ENCODE data around the gene CHN2.
"Not testable (repeated sequence)": the region's sequence is repeated elsewhere in the genome, so short reads cannot be mapped to it uniquely, and the experiment has no call there.

Gene CHN2

DNA sequence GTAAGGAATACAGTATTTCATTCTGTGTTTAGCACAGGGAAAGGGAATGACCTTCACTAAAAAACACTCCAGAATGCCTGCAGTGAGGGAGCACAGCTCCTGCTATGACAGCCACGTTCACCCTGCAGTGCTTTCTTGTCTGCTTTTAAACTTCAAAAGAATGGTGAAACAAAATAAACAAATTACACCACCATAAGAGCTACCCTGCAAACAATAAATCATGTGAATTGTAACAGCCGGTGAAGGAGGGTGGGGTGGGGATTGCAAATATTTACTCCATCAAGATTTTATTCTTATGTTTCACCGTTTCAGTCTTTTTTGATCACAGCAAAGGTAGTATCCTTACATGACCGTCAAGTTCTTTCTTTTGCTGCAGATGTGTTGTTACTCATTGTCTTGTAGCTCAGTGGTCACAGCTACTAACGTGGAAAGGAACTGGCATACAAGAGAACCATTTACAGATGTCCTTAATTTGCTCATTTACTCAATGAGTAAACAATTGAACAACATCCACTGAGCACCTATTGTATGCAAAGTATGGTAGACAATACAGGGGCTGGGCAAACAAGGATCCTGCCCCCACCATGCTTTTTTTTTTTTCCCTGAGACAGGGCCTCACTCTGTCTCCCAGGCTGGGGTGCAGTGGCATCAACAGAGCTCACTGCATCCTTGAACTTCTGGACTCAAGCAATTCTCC, 4.1 kb upstream of the CHN2 start:
- DNase-seq: peak; percentile 75

DNA sequence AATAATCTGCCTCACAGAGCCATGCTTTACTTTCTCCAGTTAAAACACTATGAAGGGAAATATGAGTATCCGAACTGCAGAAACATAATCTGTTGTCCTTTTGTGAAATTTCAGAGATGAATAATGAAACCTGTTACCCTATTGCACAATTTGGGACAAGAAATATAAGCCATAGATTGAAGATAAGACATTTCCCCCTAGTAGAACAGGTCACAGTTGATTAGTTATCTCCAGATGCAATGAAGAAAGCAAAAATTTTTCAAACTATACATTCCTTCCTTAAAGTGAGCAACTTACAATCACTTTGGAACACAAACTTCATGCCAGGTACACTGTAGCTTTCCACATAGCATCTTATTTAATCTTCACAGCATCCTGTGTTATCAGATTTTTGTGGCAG, 2.3 kb upstream of the CHN2 start:
- no peak for DNase-seq

- no peak for DNase-seq
These were observed 1.8 kb upstream of the CHN2 start for GRCh38 chr7:29192811-29193210.

GRCh38 chr7:29193316-29194205, 1.0 kb upstream of the CHN2 start:
- no peak for DNase-seq

DNA sequence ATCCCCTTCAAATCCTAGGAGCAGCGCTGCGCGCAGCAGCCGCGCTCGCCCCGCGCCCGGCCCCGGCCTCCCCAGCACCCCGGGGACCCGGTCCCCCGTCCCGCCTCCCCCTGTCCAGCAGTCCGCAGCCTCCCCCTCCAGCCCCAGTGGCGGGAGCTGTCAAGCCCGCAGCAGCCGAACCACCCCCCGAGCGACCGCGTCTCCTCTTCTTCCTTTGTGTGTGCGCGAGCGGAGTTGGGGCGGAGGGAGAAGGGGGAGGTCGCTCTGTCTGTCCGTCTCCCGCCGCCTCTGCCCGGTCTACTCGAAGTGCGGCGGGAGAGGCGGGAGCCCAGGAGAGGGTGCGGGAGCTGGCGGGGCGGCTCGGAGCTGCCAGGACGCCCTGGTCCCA, 375 bp upstream of the CHN2 start:
- DNase-seq: no peak

GRCh38 chr7:29196191-29196590, 1.6 kb downstream of the CHN2 start:
- DNase-seq: no peak

GRCh38 chr7:29196971-29197595, 2.5 kb downstream of the CHN2 start:
- no peak for DNase-seq

DNA sequence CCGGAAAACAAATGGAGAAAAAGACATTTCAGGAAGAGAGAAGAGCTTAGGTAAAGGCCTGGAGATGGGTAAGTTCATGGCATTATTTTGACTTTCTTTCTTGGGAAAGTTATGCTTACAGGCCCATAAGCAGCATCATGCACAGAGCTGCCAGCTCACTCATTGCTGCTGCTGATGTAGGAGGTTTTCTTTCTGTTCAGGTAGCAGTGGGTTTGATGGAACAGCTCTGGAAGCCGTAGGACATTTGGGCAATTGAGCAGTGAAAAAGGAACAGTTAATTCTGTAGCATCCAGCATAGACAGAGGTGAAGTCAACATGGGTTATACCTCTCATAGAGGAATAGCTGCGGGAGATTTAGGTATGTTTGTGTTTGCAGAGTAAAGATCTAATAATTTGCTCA, 3.3 kb downstream of the CHN2 start:
- DNase-seq: no peak

- DNase-seq: no peak
These were observed 5.2 kb downstream of the CHN2 start for GRCh38 chr7:29199776-29200175.

- no peak for DNase-seq
These were observed 8.1 kb downstream of the CHN2 start for GRCh38 chr7:29202651-29203069.

DNA sequence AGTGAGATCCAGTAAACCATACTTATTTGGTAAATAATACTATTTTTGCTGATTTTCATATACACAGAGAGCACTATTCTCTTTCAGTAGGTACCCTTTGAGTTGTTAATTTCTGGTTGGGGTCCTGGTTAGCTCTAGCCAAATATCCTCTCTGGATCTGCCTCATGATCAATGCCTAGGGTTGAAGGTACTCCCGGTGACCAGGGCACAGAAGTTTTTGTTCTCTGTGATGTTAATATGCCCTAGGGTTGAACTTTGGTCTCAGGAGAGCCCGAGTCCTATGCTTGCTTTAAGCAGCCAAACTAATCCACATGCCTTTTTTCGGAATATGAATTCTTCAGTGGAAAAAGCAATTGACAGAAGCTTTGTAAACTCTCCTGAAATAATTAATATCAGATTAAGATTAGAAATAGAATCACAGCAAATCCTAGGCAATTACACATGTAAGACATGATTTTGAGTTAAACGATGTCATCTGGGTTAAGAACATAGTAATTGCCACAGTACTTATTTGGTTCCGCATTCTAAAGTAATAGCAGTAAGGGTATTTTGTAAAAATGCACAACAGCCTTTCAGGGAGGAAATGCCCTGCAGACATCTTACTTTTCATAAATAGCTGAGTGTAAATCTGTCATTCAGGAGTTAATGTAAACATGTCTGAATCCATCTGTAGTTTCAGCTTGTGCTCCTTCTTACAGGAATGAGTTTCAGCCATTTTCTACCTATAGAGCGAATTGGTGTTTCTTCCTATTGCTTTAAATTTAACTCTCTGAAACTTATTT, 10.1 kb downstream of the CHN2 start:
- DNase-seq: no peak

- no peak for DNase-seq
These were observed 12.7 kb downstream of the CHN2 start for GRCh38 chr7:29207162-29207801.

DNA sequence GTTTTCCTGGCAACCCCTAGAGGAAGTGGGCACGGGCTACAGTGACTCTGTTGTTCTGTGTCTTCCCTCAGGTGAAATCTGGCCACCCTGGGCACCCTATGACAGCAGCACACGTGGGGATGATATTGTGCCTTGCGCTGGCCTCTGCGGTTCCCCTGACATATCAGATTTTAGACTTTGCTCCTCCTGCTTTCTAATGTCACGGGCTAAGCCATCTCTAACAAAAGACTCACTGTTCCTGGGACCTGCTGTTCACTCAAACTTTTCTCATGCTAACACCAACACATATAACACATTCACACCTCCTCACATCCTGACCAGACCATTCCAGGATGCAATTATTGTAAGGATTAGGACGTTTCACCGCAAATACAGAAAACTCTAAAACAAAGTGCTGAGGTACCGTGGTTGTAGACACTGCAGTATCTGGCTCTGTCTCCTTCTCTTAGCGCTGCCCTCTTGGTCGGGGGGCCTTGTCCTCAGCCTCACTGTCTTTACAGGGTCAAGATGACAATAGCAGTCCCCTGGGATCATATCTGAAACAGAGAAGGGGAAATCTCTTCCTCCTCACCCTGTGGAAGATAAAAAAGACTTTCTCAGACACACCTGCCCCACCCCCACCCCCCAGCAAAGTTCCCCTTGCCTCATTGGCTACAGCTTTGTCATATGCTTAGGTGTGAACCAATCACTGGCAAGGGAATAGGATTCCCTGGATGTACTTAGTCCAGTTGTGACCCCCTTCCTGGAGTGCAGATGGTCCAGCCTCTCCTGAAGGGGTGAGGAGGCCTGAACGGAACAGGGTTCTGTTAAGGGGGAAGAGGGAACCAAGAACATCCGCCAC, 14.1 kb downstream of the CHN2 start:
- no peak for DNase-seq

- DNase-seq: no peak
These were observed 15.2 kb downstream of the CHN2 start for GRCh38 chr7:29209745-29210144.

DNA sequence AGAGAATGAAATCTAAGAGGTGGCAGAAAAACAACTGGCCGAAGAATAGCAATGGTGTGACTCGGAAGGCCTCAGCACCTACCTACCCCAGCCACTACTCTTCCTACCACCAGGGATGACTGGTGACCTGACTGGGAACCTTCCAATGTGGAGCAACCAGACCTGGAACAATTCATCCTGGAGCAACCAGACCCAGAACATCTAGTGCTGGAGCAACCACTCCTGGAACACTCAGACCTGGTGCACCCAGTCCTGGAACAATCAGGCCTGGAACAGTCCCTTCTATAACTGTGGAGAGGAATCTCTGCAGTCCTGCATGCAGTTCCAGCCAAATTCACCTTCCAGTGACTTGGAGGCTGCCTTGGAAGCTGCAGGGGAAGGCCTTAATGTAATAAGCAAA, 18.2 kb downstream of the CHN2 start:
- not testable (repeated sequence) for DNase-seq

DNA sequence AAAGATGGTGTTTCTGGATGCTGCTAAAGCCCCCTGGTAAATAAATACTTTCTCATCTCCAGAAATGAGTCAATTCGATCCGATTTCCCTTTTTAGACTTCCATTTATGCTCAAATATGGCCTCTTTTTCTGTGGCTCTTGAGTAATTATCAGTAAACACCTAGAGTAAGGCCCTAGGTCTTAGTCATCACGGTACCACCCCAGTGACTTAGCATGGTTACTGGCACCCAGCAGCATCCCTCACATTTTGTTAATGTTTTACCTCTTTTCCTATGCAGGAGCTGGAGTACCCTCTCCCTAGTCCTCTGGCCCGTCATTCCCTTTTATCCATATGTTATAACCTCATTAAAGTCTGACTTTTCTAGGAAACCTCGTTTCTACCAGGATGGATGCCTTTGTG, 19.5 kb downstream of the CHN2 start:
- DNase-seq: no peak

- DNase-seq: no peak
These were observed 20.2 kb downstream of the CHN2 start for GRCh38 chr7:29214816-29215215.

DNA sequence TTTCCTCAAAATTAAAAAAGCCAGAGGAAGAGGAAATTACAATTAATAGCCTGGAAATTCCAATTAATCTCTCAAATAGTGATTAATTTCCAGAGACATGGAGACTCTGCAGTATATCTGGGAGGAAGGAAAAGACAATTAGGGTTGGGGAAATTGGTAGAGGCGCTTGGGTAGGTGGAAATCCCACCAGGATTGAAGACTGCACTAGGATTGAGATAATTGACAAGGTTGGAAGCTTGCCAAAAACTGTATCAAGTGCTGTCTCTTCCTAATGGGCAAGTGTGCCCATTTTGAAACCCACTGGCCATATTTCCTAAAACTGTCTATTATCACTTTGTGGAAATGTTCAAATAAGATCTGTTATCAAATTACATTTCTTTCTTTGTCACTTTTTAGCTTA, 21.6 kb downstream of the CHN2 start:
- DNase-seq: no peak

DNA sequence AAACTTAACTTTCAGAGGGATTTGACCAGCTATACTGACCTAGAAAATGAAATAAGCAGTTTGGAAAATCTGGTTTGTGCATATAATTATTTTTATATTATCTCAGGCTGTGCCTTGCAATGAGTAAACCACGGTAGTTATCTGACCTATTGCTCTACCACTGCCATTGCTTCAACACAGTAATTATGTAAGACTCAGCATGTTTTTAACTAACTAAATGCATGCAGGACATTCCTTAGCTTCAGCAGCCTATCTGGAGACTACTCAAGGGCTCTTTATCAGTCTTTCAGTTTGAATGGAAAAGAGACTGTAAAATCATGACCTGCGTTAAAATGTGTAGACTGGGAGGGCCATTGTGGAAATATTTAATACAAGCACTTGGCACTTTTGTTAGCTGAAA, 22.5 kb downstream of the CHN2 start:
- DNase-seq: no peak

- DNase-seq: no peak
These were observed 30.2 kb downstream of the CHN2 start for GRCh38 chr7:29224726-29225125.

- DNase-seq: no peak
These were observed 33.9 kb downstream of the CHN2 start for GRCh38 chr7:29228289-29229011.

All from NCI-H1417 treated with DMSO at 0.1 percent for 48 hours (cell line).